ENCODE measurements around the gene PLD6.

DNA sequence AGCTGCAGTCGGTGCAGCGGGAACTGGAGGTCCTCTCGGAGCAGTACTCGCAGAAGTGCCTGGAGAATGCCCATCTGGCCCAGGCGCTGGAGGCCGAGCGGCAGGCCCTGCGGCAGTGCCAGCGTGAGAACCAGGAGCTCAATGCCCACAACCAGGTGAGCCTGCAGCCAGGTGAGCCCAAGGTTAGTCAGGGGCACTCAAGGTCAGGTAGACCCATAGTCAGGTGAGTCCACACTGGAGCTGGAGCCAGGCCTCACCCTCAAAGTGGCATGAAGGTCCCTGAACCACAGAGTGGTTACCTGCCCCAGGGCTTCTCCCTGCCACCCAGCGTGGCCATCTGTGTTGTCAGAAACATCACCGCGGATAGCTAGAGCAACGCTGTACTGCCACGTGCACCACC lies 32.2 kb downstream of the PLD6 start:
- no peak for TF ChIP-seq EZH2phosphoT487 (IDR thresholded peaks at IDR 0.05; ENCODE audit: insufficient read depth, low read depth)
- TF ChIP-seq EZH2 (IDR thresholded peaks at IDR 0.05; ENCODE audit: insufficient read depth, poor library complexity, severe bottlenecking) = no peak
